H1 (cell line): Measurements from ENCODE around the gene C12orf42. TPM values are rescaled to one million over a fixed set of nuclear protein-coding genes. Genes with fewer than 3 reads are reported as not detected.

ENCODE experiments used
- CTCF ChIA-PET: fragments of 300-600 bp; sonication (Branson Sonifier 250); formaldehyde crosslinking; loops from one replicate; lab custom pipeline; 2021; ENCODE audit not compliant: partially characterized antibody; lab: Charles Lee
- POLR2A ChIA-PET: fragments of 300-600 bp; sonication (Branson Sonifier 250); formaldehyde crosslinking; loops from one replicate; lab custom pipeline; 2021; ENCODE audit warnings: inconsistent platforms; ENCODE audit not compliant: partially characterized antibody; lab: Charles Lee
- DNase-seq, 2 experiments: peaks; one replicate each; pipeline versions ENCODE4 v3.0.0 to v3.0.0-alpha.2; 2010 to 2022; ENCODE audit warnings: low spot score in 2 of 2, low read depth in 1 of 2, mixed read lengths in 1 of 2
- FAIRE-seq: peaks from 2 replicates; lab custom pipeline; 2011; peaks lifted over from hg19 to GRCh38; lab: Jason Lieb, UNC
- H2AFZ ChIP-seq: 2 replicates; pipeline ENCODE4 v1.8.1; 2012; ENCODE audit warnings: low read length, inconsistent platforms
- H2AK5ac ChIP-seq: 2 replicates; pipeline ENCODE4 v1.6.1; 2013; ENCODE audit warnings: low read depth, low read length
- H2BK120ac ChIP-seq: replicated peaks from 2 replicates; pipeline ENCODE3; 2013; ENCODE audit warnings: low read depth, low read length, inconsistent platforms
- H2BK12ac ChIP-seq: 2 replicates; pipeline ENCODE4 v1.6.1; 2013; ENCODE audit warnings: low read depth, low read length
- H2BK15ac ChIP-seq: 2 replicates; pipeline ENCODE4 v1.6.1; 2013; ENCODE audit warnings: low read length
- H2BK20ac ChIP-seq: 2 replicates; pipeline ENCODE4 v1.6.1; 2013; ENCODE audit warnings: low read length
- H2BK5ac ChIP-seq: 2 replicates; pipeline ENCODE4 v1.6.1; 2013; ENCODE audit warnings: low read depth, low read length
- H3K14ac ChIP-seq: 2 replicates; pipeline ENCODE4 v1.6.1; 2013; ENCODE audit warnings: inconsistent platforms; ENCODE audit not compliant: insufficient read length
- H3K18ac ChIP-seq: 2 replicates; pipeline ENCODE4 v1.6.1; 2013; ENCODE audit warnings: low read length; ENCODE audit errors: extremely low read depth
- H3K23ac ChIP-seq: 2 replicates; pipeline ENCODE4 v1.6.1; 2013; ENCODE audit warnings: inconsistent platforms; ENCODE audit not compliant: insufficient read length
- H3K23me2 ChIP-seq: 2 replicates; pipeline ENCODE4 v1.6.1; 2013; ENCODE audit warnings: low read depth, low read length
- H3K27ac ChIP-seq: 2 replicates; pipeline ENCODE4 v1.6.1; 2011; ENCODE audit warnings: low read depth, low read length, inconsistent platforms
- H3K27me3 ChIP-seq, 4 experiments: replicated peaks in 1 of 4; 1 replicate in 1 of 4; 2 replicates in 3 of 4; pipeline versions ENCODE4 v1.6.1 to v1.8.1; 2011 to 2013; ENCODE audit warnings: low read length in 3 of 4, mild to moderate bottlenecking in 3 of 4, inconsistent platforms in 2 of 4, mixed read lengths in 2 of 4, moderate library complexity in 1 of 4; ENCODE audit not compliant: control insufficient read depth in 3 of 4, insufficient read depth in 3 of 4; ENCODE audit errors: extremely low read depth in 1 of 4
- H3K36me3 ChIP-seq, 4 experiments: 2 replicates each; pipeline versions ENCODE4 v1.6.1 to v1.8.1; 2011 to 2013; ENCODE audit warnings: mild to moderate bottlenecking in 4 of 4, low read length in 3 of 4, moderate library complexity in 2 of 4, control low read depth in 1 of 4, inconsistent platforms in 1 of 4; ENCODE audit not compliant: insufficient read depth in 4 of 4, control insufficient read depth in 2 of 4
- H3K4ac ChIP-seq: replicated peaks from 2 replicates; pipeline ENCODE3; 2013; ENCODE audit warnings: low read length, low read depth, mixed read lengths, inconsistent platforms; ENCODE audit not compliant: insufficient read length
- H3K4me1 ChIP-seq, 4 experiments: replicated peaks in 1 of 4; 1 replicate in 1 of 4; 2 replicates in 3 of 4; pipeline versions ENCODE4 v1.6.1 to v1.8.1; 2011 to 2013; ENCODE audit warnings: low read length in 3 of 4, inconsistent platforms in 2 of 4, mixed read lengths in 1 of 4; ENCODE audit not compliant: insufficient read depth in 4 of 4, control insufficient read depth in 3 of 4
- H3K4me2 ChIP-seq, 2 experiments: 2 replicates each; pipeline versions ENCODE4 v1.6.1 to v1.8.1; 2011 to 2013; ENCODE audit warnings: low read depth in 2 of 2, low read length in 2 of 2, control low read depth in 1 of 2, inconsistent platforms in 1 of 2, mild to moderate bottlenecking in 1 of 2; ENCODE audit not compliant: insufficient read depth in 1 of 2
- H3K4me3 ChIP-seq, 4 experiments: fragments of 200-600, 300-600 bp in 1 of 4; sonication (generic), shearing (Covaris generic), sonication (Bioruptor Twin) in 1 of 4; 2 replicates each; pipeline versions ENCODE4 v1.5.1 to v1.8.1; 2011 to 2016; ENCODE audit warnings: low read length in 4 of 4, low read depth in 3 of 4, control low read depth in 2 of 4, inconsistent platforms in 2 of 4, mild to moderate bottlenecking in 2 of 4, mixed read lengths in 1 of 4, moderate library complexity in 1 of 4; ENCODE audit not compliant: insufficient read depth in 2 of 4; ENCODE audit errors: extremely low read depth in 1 of 4
- H3K56ac ChIP-seq: replicated peaks from 2 replicates; pipeline ENCODE3; 2013; ENCODE audit warnings: low read depth, mild to moderate bottlenecking, mixed read lengths, low read length, inconsistent platforms; ENCODE audit not compliant: insufficient read length
- H3K79me1 ChIP-seq: 2 replicates; pipeline ENCODE4 v1.6.1; 2013; ENCODE audit warnings: low read depth, low read length, control low read depth
- H3K79me2 ChIP-seq, 2 experiments: 2 replicates each; pipeline versions ENCODE4 v1.6.1 to v1.8.1; 2012 to 2013; ENCODE audit warnings: low read length in 2 of 2, mild to moderate bottlenecking in 2 of 2, inconsistent platforms in 1 of 2; ENCODE audit not compliant: insufficient read depth in 2 of 2, control insufficient read depth in 1 of 2
- H3K9ac ChIP-seq, 4 experiments: replicated peaks in 1 of 4; 1 replicate in 1 of 4; 2 replicates in 3 of 4; pipeline versions ENCODE4 v1.6.1 to v1.8.1; 2011 to 2013; ENCODE audit warnings: low read depth in 3 of 4, low read length in 3 of 4, control low read depth in 2 of 4, mild to moderate bottlenecking in 2 of 4, moderate library complexity in 2 of 4, inconsistent platforms in 1 of 4; ENCODE audit errors: extremely low read depth in 1 of 4
- H3K9me3 ChIP-seq, 2 experiments: 2 replicates each; pipeline versions ENCODE4 v1.6.1 to v1.8.1; 2012 to 2013; ENCODE audit warnings: mild to moderate bottlenecking in 2 of 2, moderate library complexity in 2 of 2, control low read depth in 1 of 2, inconsistent platforms in 1 of 2, low read depth in 1 of 2, low read length in 1 of 2, mixed read lengths in 1 of 2; ENCODE audit not compliant: insufficient read depth in 2 of 2
- H4K20me1 ChIP-seq, 2 experiments: replicated peaks in 1 of 2; 2 replicates each; pipeline versions ENCODE3 to v1.8.1; 2011 to 2013; ENCODE audit warnings: inconsistent platforms in 2 of 2, low read length in 2 of 2, mild to moderate bottlenecking in 1 of 2; ENCODE audit not compliant: insufficient read depth in 2 of 2, control insufficient read depth in 1 of 2
- H4K5ac ChIP-seq: 2 replicates; pipeline ENCODE4 v1.6.1; 2013; ENCODE audit warnings: low read length, low read depth, mixed read lengths, inconsistent platforms; ENCODE audit not compliant: insufficient read length
- H4K8ac ChIP-seq: 2 replicates; pipeline ENCODE4 v1.8.0; 2013; ENCODE audit warnings: mild to moderate bottlenecking, moderate library complexity, low read length, inconsistent platforms; ENCODE audit not compliant: insufficient read depth; ENCODE audit errors: extremely low read depth
- H4K91ac ChIP-seq: replicated peaks from 2 replicates; pipeline ENCODE3; 2013; ENCODE audit warnings: low read length, mixed read lengths, inconsistent platforms; ENCODE audit not compliant: insufficient read length
- CBX8 ChIP-seq: fragments of 300-800, 300-1000 bp; sonication (generic); IDR thresholded peaks from 2 replicates; pipeline ENCODE4 v1.7.1; 2016; ENCODE audit warnings: low read depth, low read length, borderline replicate concordance
- JUND ChIP-seq: IDR thresholded peaks from 2 replicates; pipeline ENCODE4 v1.6.1; 2011; ENCODE audit warnings: mild to moderate bottlenecking, improper control_type of control experiment, low read length
- TCF12 ChIP-seq: IDR thresholded peaks from 2 replicates; pipeline ENCODE4 v1.6.1; 2011; ENCODE audit warnings: low read depth, mild to moderate bottlenecking, low read length
- WGBS, 2 experiments: shearing (Covaris generic) in 1 of 2; methylation state at CpG; one replicate each; pipeline versions ENCODE4 v1.1.6 to v1.1.7; 2013 to 2015; ENCODE audit warnings: low lambda C conversion rate in 2 of 2, mixed read lengths in 2 of 2, inconsistent platforms in 1 of 2, low coverage in 1 of 2, missing lambda C conversion rate in 1 of 2; ENCODE audit not compliant: insufficient replicate concordance in 2 of 2, insufficient coverage in 1 of 2, insufficient read length in 1 of 2; ENCODE audit errors: extremely low coverage in 1 of 2, missing lambda C conversion rate in 1 of 2; 5-methylcytosine and 5-hydroxymethylcytosine counted together
- polyA plus RNA-seq, 7 experiments: library from polyadenylated mRNA; depleted of rRNA in 3 of 7; stranded (reverse) in 5 of 7; unstranded in 2 of 7; fragments of >200 nt in 5 of 7; fragments of 200-250 nt in 2 of 7; gene quantifications; 1 replicate in 5 of 7; 2 replicates in 1 of 7; 4 replicates in 1 of 7; pipeline versions ENCODE4 v1.2.1 to v1.2.3, GENCODE V29; 2011 to 2013; ENCODE audit warnings: missing spikeins in 2 of 7, mixed read lengths in 2 of 7
- total RNA-seq: library from RNA; stranded (reverse); fragmentation: NEBNext Ultra II Directional; extraction: Animal tissue kit (Norgen Biotek cat#: 25700); gene quantifications from 2 replicates; pipeline ENCODE4 v1.2.1, GENCODE V29; 2021

C12orf42 gene
- total and polyA plus RNA-seq, 2 of the 8 experiments (the other 6 are each of a cell fraction or from before 2014, with no cell fraction given) = 0.05 TPM; not detected in 1

DNA sequence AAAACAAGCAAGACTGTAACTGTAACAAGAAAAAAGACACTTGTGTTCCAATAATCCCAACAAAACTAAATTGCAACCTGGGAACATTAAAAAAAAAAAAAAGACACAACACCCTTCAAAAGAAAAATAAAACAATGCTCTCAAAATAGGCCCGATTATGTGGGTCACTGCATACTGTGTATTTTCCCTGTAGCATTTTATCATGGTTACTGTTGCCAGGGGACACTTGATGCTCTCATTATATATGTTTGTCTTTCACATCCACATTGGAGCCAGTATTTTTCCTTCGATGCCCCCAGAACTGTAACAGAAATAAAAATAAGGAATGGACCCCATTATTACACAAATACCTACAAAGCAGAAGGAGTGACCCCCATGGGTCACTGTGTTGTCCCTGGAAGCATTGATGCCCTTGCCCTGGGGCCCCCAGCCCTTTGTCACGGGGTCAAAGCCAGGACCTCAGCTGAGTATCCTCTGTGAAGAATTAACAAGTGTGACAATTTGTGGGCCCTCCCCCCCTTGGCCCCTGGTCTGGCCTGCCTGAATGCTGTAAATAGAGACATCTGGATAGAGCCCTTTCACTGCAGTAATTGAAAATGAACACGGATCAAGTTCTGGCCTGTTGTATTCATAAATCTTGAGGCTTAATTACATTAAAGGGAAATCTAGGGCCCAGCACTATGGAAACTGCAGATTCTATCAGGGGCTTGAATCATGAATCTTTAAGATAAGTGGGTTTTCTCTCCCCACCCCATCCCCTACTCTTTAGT is 72.8 kb downstream of the C12orf42 start:
- Histone ChIP-seq H2BK120ac (no peak overlapping the region), H2BK5ac (no peak overlapping the region), H4K5ac (no peak overlapping the region), H3K14ac (no peak overlapping the region), H2BK12ac (no peak overlapping the region), H3K27me3 (no peaks in the 10 kb centered on the region), H2BK20ac (no peak overlapping the region), H3K56ac (no peak overlapping the region), H3K79me2 (no peaks in the 10 kb centered on the region), H3K4me3 (no peak overlapping the region), H3K9me3 (no peaks in the 10 kb centered on the region; a peak in 1 of 4 replicates), H3K79me1 (no peaks in the 10 kb centered on the region), H4K91ac (no peak overlapping the region), H4K20me1 (no peaks in the 10 kb centered on the region), H2AK5ac (no peak overlapping the region), H2BK15ac (no peak overlapping the region), H4K8ac (no peak overlapping the region), H3K4me1 (peaks cover 0 to 2% (median 0%) of the 10 kb centered on the region in 4 experiments; a peak in 1 of 7 replicates), H3K27ac (no peak overlapping the region), H3K36me3 (no peaks in the 10 kb centered on the region), H3K9ac (no peak overlapping the region), H3K23me2 (no peaks in the 10 kb centered on the region), H2AFZ (no peak overlapping the region), H3K23ac (no peak overlapping the region), H3K18ac (no peak overlapping the region), H3K4me2 (no peak overlapping the region), H3K4ac (no peak overlapping the region)
- ChIA-PET POLR2A (no interaction called here), CTCF (no interaction called here)
- FAIRE-seq (no peak), DNase-seq (no peak)
- WGBS, 2 experiments = 82% methylated on average over 4 of the region's 4 CpGs; no CpG with 5 or more reads in 1 of the 2 experiments
- TF ChIP-seq CBX8 (no peak), JUND (no peak), TCF12 (no peak)
